BE2C (cell line): ENCODE measurements around the gene WASL. TPM values are rescaled to one million over a fixed set of nuclear protein-coding genes. Genes with fewer than 3 reads are reported as not detected.
"Not testable (repeated sequence)": the region's sequence is repeated elsewhere in the genome, so short reads cannot be mapped to it uniquely, and the experiment has no call there.

ENCODE experiments used
- DNase-seq: peaks from one replicate; pipeline ENCODE4 v3.0.0-alpha.2; 2020
- H3K27me3 ChIP-seq: fragments of 250-450 bp; sonication (Bioruptor Pico); 2 replicates; pipeline ENCODE4 v1.5.1; 2020; ENCODE audit warnings: mild to moderate bottlenecking
- H3K36me3 ChIP-seq: fragments of 250-450 bp; sonication (Bioruptor Pico); 2 replicates; pipeline ENCODE4 v1.5.1; 2020; ENCODE audit warnings: mild to moderate bottlenecking
- H3K4me1 ChIP-seq: fragments of 250-450 bp; sonication (Bioruptor Pico); 2 replicates; pipeline ENCODE4 v1.5.1; 2020
- H3K4me3 ChIP-seq: 2 replicates; pipeline ENCODE4 v1.5.1; 2011; ENCODE audit warnings: low read depth, low read length
- H3K9me3 ChIP-seq: fragments of 250-450 bp; sonication (Bioruptor Pico); 2 replicates; pipeline ENCODE4 v1.5.1; 2020
- CTCF ChIP-seq: IDR thresholded peaks from 2 replicates; pipeline ENCODE4 v1.5.1; 2012; ENCODE audit warnings: mild to moderate bottlenecking, low read depth, low read length
- polyA plus RNA-seq: library from polyadenylated mRNA; unstranded; fragments of >200 nt; gene quantifications from one replicate; pipeline ENCODE4 v1.2.1, GENCODE V29; 2012; ENCODE audit warnings: low read depth, missing spikeins; ENCODE audit not compliant: insufficient read length, insufficient read depth

Gene WASL
- polyA plus RNA-seq = 22.4 TPM

GRCh38 chr7:123748734-123749536, at the start of gene WASL:
WASL (minus strand) TSS chr7:123749003; CDS start chr7:123748734, 269 bp downstream.
- H3K36me3 ChIP-seq = no peaks in the 10 kb centered on the region
- no peaks in the 10 kb centered on the region for H3K27me3 ChIP-seq
- no peaks in the 10 kb centered on the region for H3K9me3 ChIP-seq
- H3K4me1 ChIP-seq = no peaks in the 10 kb centered on the region; the same call in 1 of the 2 replicates
- no peak for TF ChIP-seq CTCF
- peak within 1 kb of the TSS; percentile 85 for H3K4me3 ChIP-seq
- DNase-seq = peak; percentile 94

DNA sequence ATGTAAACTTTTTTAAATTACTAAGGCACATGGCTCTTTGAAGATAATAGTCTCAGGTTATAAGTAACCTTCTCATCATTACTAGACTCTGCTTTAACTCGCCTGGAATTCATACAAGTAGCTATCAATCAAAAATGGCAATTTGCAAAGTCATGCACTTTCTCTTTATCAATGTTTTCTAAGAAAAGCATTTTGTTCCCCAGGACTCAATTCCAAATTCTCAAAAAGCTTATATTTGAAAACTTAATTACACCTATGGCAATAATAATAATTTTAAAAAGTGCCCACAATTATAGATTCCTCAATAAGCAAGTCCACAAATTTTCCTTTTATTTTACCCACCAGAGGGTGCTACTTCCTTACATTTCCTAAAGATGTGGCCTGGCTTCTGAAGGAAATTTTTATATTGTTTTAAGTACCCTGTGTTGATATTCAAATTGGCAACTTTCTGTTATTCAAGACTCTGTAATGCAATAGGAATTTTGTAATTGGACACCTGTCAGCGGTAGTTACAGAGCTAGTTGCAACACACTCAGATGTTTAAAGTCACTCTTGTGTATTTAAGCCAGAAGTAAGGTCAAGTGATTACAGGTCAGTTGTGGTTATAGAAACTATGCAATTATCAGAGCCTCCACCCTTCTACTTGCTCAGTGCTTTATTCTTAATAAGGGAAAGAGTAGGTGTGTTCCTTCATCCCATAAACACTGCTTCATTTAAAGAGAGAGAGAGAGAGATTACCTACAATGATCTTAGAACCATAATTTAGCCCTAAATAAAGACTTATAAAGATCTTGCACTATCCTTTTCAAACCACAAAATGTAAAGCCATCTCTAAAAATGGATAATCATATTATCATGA, 49.1 kb upstream of the WASL start:
- no peaks in the 10 kb centered on the region for H3K36me3 ChIP-seq
- no peaks in the 10 kb centered on the region; the same call in 1 of the 2 replicates for H3K4me1 ChIP-seq
- TF ChIP-seq CTCF = peak; percentile 52
- no peak overlapping the region for H3K4me3 ChIP-seq
- H3K27me3 ChIP-seq = no peaks in the 10 kb centered on the region
- no peak for DNase-seq
- no peaks in the 10 kb centered on the region for H3K9me3 ChIP-seq

GRCh38 chr7:123796568-123796967, 47.8 kb upstream of the WASL start:
- no peak for TF ChIP-seq CTCF
- no peaks in the 10 kb centered on the region for H3K36me3 ChIP-seq
- no peak for DNase-seq
- H3K9me3 ChIP-seq = no peaks in the 10 kb centered on the region
- no peak overlapping the region for H3K4me3 ChIP-seq
- no peaks in the 10 kb centered on the region for H3K27me3 ChIP-seq
- H3K4me1 ChIP-seq = no peaks in the 10 kb centered on the region; the same call in 1 of the 2 replicates

- H3K4me1 ChIP-seq = no peaks in the 10 kb centered on the region; the same call in 1 of the 2 replicates
- no peaks in the 10 kb centered on the region for H3K9me3 ChIP-seq
- TF ChIP-seq CTCF = no peak
- DNase-seq = no peak
- H3K27me3 ChIP-seq = no peaks in the 10 kb centered on the region
- no peak overlapping the region for H3K4me3 ChIP-seq
- no peaks in the 10 kb centered on the region for H3K36me3 ChIP-seq
Observed at GRCh38 chr7:123795917-123796316, 47.1 kb upstream of the WASL start.

DNA sequence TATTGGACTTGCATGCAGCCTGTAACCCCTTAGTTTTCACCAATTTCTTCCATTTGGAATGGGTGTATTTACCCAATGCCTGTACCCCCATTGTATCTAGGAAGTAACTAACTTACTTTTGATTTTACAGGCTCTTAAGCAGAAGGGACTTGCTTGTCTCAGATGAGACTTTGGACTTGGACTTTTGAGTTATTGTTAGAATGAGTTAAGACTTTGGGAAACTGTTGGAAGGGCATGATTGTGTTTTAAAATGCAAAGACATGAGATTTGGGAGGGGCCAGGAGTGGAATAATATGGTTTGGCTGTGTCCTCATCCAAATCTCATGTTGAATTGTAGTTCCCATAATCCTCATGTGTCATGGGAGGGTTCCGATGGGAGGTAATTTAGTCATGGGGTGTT, 46.3 kb upstream of the WASL start:
- not testable (repeated sequence) for DNase-seq, H3K4me1 ChIP-seq, H3K4me3 ChIP-seq, H3K9me3 ChIP-seq, H3K27me3 ChIP-seq, H3K36me3 ChIP-seq

DNA sequence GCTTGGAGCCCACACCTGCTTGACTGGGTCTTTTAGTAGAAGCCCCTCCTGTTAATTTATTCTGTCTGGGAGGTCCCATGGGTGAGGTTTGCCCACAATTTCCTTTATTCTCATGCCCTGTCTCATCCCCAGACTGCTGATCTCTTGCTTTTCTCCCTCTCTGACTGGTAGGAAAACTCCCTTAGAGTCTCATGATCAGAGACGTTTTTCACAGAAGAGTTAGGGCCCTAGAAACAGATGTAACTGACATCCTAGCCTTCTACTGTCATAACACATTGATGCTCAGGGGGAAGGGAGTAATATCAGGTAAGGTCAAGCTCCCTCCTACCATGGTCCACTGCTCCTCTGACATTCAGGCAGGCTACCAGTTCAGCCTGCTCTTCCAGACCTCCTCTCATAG, 43.7 kb upstream of the WASL start:
- TF ChIP-seq CTCF = no peak
- Histone ChIP-seq H3K4me3 (no peak overlapping the region), H3K27me3 (no peaks in the 10 kb centered on the region), H3K4me1 (no peaks in the 10 kb centered on the region), H3K9me3 (no peaks in the 10 kb centered on the region), H3K36me3 (no peaks in the 10 kb centered on the region)
- DNase-seq = no peak
